ENCODE results near the gene TMEM263.

DNA sequence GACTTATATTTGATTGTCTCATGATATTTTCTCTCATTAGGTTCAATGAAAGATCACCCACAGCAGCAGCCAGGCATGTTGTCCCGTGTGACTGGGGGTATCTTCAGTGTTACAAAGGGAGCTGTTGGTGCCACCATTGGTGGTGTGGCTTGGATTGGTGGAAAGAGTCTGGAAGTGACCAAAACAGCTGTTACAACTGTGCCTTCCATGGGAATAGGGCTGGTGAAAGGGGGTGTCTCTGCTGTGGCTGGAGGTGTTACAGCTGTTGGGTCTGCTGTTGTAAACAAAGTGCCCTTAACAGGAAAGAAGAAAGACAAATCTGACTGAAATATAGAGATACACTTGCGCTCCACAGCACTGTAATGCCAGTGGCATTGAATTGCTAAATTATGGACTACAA, 15.4 kb downstream of the TMEM263 start:
- no peak for TF ChIP-seq POLR2AphosphoS5 (IDR thresholded peaks at IDR 0.05; ENCODE audit: borderline replicate concordance, low read depth, low read length)
- TF ChIP-seq EZH2 (IDR thresholded peaks at IDR 0.05) = no peak

All from SK-N-MC (cell line).